HG03103 (cell line): Measurements from ENCODE around the gene MAPK13.
A peak's percentile ranks its signal among the peaks of the same experiment; 100 is the strongest.
"Not testable (repeated sequence)": the region's sequence is repeated elsewhere in the genome, so short reads cannot be mapped to it uniquely, and the experiment has no call there.

Experiments used
- ATAC-seq: cut with Tn5 transposase; IDR thresholded peaks from one replicate; pipeline ENCODE4 v1.9.1; 2021; ENCODE audit warnings: low read depth; ENCODE audit not compliant: unreplicated experiment

MAPK13 gene

GRCh38 chr6:36113703-36114102 lies 16.6 kb upstream of the MAPK13 start:
- ATAC-seq: no peak

DNA sequence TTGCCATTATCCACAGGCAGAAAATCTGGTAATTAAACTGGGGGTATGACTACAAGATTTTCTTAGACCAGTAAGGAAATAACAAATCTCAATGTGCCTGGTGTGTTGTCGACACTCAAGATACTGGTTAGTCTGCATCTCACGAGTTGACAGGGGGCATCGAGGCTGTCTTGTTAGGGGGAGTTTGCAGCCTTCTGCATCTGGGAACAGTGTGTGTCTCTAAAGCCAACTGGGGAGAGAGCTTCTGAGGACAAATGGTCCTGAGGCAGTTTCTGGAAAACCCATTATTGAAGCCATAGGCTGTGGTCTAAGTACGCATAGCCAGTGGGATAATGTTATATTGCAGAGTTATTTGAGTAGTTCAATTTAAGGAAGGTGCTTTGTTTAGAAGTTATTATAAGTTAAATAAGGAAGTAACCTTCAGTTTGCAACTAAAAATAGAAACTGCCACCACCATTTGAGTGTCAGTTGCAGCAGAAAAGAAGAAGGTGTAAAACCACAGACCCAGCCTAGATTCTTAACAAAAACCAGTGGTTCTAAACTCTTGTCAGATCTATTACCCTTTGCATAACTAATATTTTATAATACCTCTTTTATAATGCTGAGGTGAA lies 15.4 kb upstream of the MAPK13 start:
- no peak for ATAC-seq

GRCh38 chr6:36115412-36115811 lies 14.9 kb upstream of the MAPK13 start:
- ATAC-seq: no peak

GRCh38 chr6:36116066-36116864 lies 14.0 kb upstream of the MAPK13 start:
- ATAC-seq: no peak

DNA sequence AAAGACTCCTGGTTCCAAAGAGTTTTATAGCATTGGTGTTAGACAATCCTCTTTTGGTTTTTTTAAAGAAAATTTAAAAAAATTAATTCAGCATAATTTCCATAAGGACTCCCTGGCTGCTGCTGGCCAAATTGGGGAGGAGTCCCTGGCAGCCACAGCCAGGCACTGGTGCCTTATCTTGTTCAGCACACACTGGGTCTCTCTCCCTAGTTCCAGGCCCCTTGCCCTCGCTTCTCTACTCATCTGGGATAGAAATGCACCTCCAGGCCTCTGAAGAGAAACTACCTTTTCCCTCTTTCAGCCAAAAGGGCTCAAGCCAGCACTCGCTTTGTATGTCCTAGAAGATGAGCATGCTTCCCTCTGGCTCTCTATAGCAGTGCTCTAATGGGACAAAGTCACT lies 13.4 kb upstream of the MAPK13 start:
- no peak for ATAC-seq

GRCh38 chr6:36117658-36118549 lies 12.4 kb upstream of the MAPK13 start:
- ATAC-seq: no peak

- no peak for ATAC-seq
These were observed 11.7 kb upstream of the MAPK13 start for GRCh38 chr6:36118550-36119107.

GRCh38 chr6:36119209-36119608 lies 11.1 kb upstream of the MAPK13 start:
- no peak for ATAC-seq

- ATAC-seq: no peak
These were observed 10.3 kb upstream of the MAPK13 start for GRCh38 chr6:36120018-36120417.

- peak; percentile 48 for ATAC-seq
These were observed 9.8 kb upstream of the MAPK13 start for GRCh38 chr6:36120539-36120938.

GRCh38 chr6:36120979-36121786 lies 9.1 kb upstream of the MAPK13 start:
- no peak for ATAC-seq

GRCh38 chr6:36121787-36122494 lies 8.4 kb upstream of the MAPK13 start:
- no peak for ATAC-seq

GRCh38 chr6:36122495-36123269 lies 7.6 kb upstream of the MAPK13 start:
- ATAC-seq: no peak

- ATAC-seq: no peak
These were observed 6.8 kb upstream of the MAPK13 start for GRCh38 chr6:36123270-36124139.

- ATAC-seq: not testable (repeated sequence)
These were observed 6.0 kb upstream of the MAPK13 start for GRCh38 chr6:36124346-36124745.

- no peak for ATAC-seq
These were observed 5.4 kb upstream of the MAPK13 start for GRCh38 chr6:36124881-36125280.

DNA sequence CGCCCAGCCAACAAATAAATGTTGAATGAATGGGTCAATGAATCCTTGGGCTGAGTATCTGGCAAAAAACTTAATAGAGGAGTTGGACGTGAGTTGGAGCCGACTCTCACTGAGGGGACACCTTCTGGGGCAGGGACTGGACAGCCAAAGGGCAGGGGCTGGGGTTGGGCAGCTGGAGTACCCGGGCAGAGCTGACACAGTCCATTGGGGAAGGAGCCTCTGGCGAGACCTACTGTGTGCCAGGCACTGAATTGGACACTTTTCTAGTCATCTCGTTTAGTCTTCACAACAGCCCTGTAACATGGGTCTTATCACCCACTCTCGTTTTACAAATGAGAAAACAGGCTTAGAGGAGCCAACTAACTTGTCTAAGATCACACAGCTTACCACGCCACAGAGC lies 4.7 kb upstream of the MAPK13 start:
- ATAC-seq: no peak

DNA sequence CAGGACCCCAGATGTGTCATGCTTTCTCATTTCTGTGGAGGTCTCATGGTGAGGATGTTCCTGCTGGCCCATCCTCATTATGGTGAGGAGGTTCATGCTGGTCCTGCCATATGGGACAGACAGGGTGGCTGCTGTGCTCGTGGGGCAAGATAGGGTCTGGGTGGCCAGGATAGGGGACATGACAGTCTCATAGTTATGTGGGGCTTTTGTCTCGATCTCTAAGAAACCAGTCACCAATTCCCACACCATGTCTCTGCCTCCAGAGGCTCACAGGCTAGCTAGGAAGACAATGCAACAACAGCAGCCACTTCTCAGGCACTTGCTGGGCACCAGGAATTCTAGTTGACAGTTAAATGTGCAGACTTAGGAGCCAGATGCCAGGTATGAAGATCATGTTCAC lies 4.2 kb upstream of the MAPK13 start:
- ATAC-seq: no peak
